ENCODE measurements around the gene MMEL1.

DNA sequence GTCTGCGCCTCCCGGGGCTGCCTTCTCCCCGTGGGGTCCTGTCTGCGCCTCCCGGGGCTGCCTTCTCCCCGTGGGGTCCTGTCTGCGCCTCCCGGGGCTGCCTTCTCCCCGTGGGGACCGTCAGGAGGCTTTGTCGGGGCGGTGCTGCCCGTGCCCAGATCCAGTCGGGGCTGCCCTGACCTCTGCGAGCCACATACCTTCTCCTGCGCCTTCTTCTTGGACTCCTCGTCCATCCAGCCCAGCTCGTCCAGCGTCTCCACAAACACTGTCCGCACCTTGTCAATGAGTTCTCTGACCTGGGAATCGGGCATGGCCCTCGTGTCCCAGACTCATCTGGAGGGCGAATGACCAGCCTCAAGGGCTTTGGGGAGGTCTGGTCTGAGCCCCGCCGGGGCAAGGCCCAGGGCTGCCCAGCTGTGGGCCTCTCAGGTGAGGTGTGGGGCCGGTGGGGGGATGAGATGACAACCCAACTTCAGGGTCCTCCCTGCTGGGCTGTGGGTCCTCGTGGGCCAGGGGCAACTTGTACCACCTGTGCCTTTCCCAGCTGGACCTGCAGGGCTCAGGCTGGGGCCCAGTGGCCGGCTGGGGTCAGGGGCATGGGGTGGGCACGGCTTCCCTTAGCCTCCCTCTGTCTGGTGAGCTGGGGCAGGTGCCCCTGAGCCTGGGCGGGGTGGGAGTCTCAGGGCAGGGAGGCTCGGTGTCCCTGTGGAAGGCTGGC, 36.8 kb downstream of the MMEL1 start:
- TF ChIP-seq, protein P1, sequence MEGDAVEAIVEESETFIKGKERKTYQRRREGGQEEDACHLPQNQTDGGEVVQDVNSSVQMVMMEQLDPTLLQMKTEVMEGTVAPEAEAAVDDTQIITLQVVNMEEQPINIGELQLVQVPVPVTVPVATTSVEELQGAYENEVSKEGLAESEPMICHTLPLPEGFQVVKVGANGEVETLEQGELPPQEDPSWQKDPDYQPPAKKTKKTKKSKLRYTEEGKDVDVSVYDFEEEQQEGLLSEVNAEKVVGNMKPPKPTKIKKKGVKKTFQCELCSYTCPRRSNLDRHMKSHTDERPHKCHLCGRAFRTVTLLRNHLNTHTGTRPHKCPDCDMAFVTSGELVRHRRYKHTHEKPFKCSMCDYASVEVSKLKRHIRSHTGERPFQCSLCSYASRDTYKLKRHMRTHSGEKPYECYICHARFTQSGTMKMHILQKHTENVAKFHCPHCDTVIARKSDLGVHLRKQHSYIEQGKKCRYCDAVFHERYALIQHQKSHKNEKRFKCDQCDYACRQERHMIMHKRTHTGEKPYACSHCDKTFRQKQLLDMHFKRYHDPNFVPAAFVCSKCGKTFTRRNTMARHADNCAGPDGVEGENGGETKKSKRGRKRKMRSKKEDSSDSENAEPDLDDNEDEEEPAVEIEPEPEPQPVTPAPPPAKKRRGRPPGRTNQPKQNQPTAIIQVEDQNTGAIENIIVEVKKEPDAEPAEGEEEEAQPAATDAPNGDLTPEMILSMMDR (conservative IDR thresholded peaks at IDR 0.05) = no peak
- no peak for TF ChIP-seq EZH2 (IDR thresholded peaks at IDR 0.05; ENCODE audit: low read depth)

Data from PC-9 (cell line).